Lung microvascular endothelial cell (primary cell): Measurements from ENCODE around the gene RPRML. TPM values are rescaled to one million over a fixed set of nuclear protein-coding genes. Genes with fewer than 3 reads are reported as not detected.

Experiments used
- DNase-seq, 2 donors: peaks; one replicate each; pipeline versions ENCODE4 v3.0.0 to v3.0.0-alpha.2; 2010; ENCODE audit warnings: low read depth in 2 of 2
- total RNA-seq: library from RNA; depleted of rRNA; stranded (reverse); fragments of >200 nt; gene quantifications from 2 replicates; pipeline ENCODE4 v1.2.1, GENCODE V29; 2014

RPRML gene
- total RNA-seq, 1 donor from 2014 or later: not detected

- DNase-seq: no peak
Measured at GRCh38 chr17:46944931-46945330, 34.1 kb downstream of the RPRML start.

- peak; percentile 17 to 18 for DNase-seq
Measured at GRCh38 chr17:46943501-46944393, 35.3 kb downstream of the RPRML start.

DNA sequence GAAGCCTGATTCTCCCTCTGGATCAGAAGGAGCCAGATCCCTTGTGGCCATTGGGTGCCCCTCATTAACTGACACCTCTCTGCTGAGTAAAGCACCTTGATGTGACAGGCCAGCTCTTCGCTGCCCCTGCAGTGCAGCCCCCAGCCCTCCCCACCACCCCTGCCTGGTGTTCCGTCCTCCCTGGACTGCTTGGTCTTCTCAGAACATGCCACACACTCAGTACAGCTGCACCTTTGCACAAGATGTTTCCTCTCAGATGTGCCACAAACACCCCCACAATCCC lies 35.9 kb downstream of the RPRML start:
- no peak for DNase-seq

- peak; percentile 78 for DNase-seq
Measured at GRCh38 chr17:46942441-46943217, 36.4 kb downstream of the RPRML start.

DNA sequence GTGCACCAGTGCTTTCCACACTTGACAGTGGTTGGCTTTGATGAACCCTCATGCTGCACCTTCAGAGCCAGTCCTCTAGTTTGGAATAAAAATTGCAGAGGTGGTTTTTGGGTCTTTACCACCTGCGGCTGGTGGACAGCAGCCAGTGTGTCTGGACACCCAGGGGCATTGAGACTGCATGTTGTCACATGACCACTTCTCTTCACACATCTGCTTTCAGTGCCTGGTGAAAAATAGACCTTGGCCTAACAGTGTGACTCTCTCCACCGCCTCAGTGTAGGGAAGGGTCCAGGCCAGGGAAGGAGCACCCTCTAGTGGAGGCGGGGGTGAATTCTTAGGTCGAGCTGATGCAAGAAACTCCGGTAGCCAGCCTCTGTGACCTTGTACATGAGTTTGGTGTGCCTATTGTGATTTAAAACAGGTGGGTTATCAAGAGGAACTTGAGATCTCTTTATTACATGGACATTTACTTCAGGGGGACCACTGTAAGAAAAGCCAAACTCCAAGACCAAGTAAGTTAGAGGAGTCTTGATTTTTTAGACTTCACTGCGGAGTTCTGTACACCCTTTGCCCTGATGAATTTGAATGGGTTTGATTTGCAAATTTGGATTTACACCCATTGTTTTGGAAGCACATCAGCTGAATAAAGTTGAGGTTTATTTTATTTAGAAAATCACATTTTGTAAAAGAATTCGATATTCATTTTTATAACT lies 38.2 kb downstream of the RPRML start:
- DNase-seq: peak; percentile 81 to 83

- DNase-seq: peak; percentile 23 to 65
Measured at GRCh38 chr17:46935658-46936266, 43.3 kb downstream of the RPRML start.

- DNase-seq: no peak
Measured at GRCh38 chr17:46931596-46931995, 47.5 kb downstream of the RPRML start.

- no peak for DNase-seq
Measured at GRCh38 chr17:46930051-46930450, 49.0 kb downstream of the RPRML start.

DNA sequence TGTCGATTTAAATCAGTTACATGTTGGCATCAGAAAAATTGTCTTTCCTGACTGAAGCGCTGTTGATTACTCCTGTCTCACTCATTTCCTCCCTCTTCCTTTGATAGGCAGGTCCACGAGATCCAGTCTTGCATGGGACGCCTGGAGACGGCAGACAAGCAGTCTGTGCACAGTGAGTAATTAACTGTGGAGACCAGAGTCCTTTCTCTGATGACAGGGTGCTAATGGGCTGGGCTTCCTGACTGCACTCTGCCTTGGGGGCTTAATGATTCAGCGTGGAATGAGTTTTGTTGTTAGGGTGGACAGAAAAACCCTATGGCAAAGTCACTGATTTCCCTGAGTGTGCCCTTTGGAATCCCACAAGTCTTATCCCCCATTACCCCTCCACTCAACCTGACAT lies 49.6 kb downstream of the RPRML start:
- peak in 1 of 2 donors; percentile 90 for DNase-seq

- no peak for DNase-seq
Measured at GRCh38 chr17:46928467-46929261, 50.4 kb downstream of the RPRML start.

Other genes with a start within 250 kb of the RPRML start
- 0.79 and 1.1 TPM in 2 replicates for gene WNT3, start 160.6 kb downstream of the RPRML start, total RNA-seq
- not detected in 2 replicates for gene WNT9B, start 127.7 kb downstream of the RPRML start, total RNA-seq
- 32.3 and 32.9 TPM in 2 replicates for gene GOSR2, start 56.1 kb downstream of the RPRML start, total RNA-seq
- 119 and 121 TPM in 2 replicates for gene CDC27, start 210.0 kb upstream of the RPRML start, total RNA-seq
- 0.40 and 0.65 TPM in 2 replicates for gene MYL4, start 230.1 kb upstream of the RPRML start, total RNA-seq